ENCODE results near the gene PDS5A. TPM values are rescaled to one million over a fixed set of nuclear protein-coding genes. Genes with fewer than 3 reads are reported as not detected.

The PDS5A gene
- total RNA-seq, 1 donor from 2014 or later: 69.3 TPM

DNA sequence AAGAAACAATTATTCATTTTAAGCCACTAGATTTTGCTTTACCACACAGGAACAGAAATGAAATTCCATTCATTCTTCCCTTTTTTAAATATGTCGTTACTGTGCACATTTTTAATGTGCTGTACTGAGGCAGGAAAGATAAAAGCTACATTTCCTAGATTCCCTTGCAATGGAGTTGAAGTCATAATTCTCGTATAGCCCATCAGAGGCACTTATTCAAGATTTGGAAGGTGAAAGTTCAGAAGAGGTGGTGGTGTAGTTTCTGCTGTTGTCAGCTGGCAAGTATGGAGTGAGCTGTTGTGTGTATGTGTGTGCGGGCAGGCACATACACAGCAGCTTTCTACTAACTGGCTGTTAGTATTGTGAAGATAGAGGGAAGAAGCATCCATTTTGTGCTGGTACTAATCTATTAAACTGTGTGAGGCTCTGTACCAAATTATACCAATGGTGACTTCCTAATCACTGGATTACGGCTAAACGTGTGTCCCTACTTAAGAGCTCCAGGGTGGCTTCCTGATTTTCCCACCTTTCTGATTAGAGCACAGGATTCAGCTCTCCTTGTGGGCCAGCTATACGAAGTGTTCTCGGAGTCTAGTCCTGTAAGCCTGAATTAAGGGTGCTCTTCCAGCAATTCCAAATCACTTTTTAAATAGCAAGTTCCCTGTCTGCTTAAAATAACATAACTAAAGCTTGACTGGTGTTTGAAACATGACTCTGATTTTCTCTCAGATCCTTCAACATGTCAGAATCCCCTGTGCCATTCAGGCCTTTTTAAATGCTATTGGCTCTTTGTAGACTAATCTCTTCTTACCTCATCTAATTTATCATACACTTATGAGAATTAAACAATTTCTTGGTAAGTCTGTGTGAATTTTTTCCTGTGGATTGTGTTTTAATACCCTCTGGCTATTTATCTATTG lies 43.8 kb downstream of the PDS5A start:
- TF ChIP-seq, protein P1, sequence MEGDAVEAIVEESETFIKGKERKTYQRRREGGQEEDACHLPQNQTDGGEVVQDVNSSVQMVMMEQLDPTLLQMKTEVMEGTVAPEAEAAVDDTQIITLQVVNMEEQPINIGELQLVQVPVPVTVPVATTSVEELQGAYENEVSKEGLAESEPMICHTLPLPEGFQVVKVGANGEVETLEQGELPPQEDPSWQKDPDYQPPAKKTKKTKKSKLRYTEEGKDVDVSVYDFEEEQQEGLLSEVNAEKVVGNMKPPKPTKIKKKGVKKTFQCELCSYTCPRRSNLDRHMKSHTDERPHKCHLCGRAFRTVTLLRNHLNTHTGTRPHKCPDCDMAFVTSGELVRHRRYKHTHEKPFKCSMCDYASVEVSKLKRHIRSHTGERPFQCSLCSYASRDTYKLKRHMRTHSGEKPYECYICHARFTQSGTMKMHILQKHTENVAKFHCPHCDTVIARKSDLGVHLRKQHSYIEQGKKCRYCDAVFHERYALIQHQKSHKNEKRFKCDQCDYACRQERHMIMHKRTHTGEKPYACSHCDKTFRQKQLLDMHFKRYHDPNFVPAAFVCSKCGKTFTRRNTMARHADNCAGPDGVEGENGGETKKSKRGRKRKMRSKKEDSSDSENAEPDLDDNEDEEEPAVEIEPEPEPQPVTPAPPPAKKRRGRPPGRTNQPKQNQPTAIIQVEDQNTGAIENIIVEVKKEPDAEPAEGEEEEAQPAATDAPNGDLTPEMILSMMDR (IDR thresholded peaks at IDR 0.05; ENCODE audit: insufficient read depth, low read length, poor library complexity, severe bottlenecking): no peak
- H3K36me3 ChIP-seq (ENCODE audit: control insufficient read depth, insufficient read depth, low read length): no peaks in the 10 kb centered on the region
- no peak for DNase-seq (ENCODE audit: low read depth)

DNA sequence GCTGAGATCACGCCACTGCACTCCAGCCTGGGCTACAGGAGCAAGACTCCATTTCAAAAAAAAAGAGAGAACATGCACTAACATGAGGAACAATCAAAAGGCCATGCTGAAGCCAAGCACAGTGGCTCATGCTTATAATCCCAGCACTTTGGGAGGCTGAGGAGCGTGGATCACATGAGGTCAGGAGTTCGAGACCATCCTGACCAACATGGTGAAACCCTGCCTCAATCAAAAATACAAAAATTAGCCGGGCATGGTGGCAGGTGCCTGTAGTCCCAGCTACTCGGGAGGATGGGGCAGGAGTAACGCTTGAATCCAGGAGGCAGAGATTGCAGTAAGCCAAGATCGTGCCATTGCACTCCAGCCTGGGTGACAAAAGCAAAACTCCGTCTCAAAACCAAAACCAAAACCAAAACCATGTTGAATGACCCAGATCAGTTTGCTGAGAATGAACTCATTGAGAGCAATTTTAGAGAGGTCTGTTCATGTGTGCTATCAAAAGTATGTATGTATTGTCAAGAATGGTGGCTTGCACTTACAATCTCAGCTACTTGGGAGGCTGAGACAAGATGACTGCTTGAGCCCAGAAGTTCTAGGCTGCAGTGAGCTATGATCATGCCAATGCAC lies 44.8 kb downstream of the PDS5A start:
- no peaks in the 10 kb centered on the region for H3K36me3 ChIP-seq (ENCODE audit: control insufficient read depth, insufficient read depth, low read length)
- H3K27me3 ChIP-seq (ENCODE audit: control insufficient read depth, insufficient read depth, low read length): no peaks in the 10 kb centered on the region
- no peak overlapping the region for H3K4me3 ChIP-seq (ENCODE audit: low read depth, low read length)
- DNase-seq (ENCODE audit: low read depth): no peak
- TF ChIP-seq, protein P1 (IDR thresholded peaks at IDR 0.05; ENCODE audit: insufficient read depth, low read length, poor library complexity, severe bottlenecking): no peak

More for the DNA sequence above, 43.8 kb downstream of the PDS5A start:
- Histone ChIP-seq H3K27me3 (ENCODE audit: control insufficient read depth, insufficient read depth, low read length) (no peaks in the 10 kb centered on the region), H3K4me3 (ENCODE audit: low read depth, low read length) (no peak overlapping the region)

DNA sequence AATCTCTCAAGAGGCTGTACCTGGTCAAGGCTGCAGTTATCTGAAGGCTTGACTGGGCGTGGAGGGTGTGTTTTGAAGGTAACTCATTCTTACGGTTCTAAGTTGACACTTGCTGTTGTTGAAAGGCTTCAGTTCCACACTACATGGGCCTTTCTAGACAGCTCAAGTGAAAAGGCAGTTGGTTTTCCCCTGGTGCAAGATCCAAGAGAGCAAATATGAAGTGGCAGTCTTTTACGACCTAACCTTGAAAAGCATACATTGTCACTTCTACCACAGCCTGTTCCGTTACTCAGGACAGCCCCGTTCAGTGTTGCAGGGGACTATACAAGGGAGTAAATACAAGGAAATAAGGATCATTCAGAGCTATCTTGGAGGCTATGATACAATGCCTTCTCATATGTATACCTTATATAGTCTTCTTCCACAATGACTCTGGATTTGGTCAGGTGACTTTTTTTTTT lies 46.2 kb downstream of the PDS5A start:
- no peak for DNase-seq (ENCODE audit: low read depth)
- TF ChIP-seq, protein P1 (IDR thresholded peaks at IDR 0.05; ENCODE audit: insufficient read depth, low read length, poor library complexity, severe bottlenecking): no peak
- Histone ChIP-seq H3K36me3 (ENCODE audit: control insufficient read depth, insufficient read depth, low read length) (no peaks in the 10 kb centered on the region), H3K4me3 (ENCODE audit: low read depth, low read length) (no peak overlapping the region), H3K27me3 (ENCODE audit: control insufficient read depth, insufficient read depth, low read length) (no peaks in the 10 kb centered on the region)

DNA sequence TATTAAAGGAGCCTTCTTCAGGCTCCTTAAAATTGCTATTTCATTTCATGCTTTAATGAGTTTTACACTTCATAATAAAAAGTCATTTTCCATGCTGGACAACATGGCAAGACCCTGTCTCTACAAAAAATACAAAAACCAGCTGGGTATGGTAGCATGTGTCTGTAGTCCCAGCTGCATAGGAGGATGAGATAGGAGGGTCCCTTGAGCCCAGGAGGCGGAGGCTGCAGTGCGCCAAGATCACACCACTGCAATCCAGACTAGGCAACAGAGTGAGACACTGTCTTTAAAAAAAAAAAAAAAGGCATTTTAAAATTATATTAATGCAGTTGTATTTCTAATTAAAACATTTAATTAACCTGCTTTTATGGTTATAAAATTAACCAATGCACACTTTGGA lies 49.2 kb downstream of the PDS5A start:
- TF ChIP-seq, protein P1 (IDR thresholded peaks at IDR 0.05; ENCODE audit: insufficient read depth, low read length, poor library complexity, severe bottlenecking): no peak
- DNase-seq (ENCODE audit: low read depth): no peak
- H3K36me3 ChIP-seq (ENCODE audit: control insufficient read depth, insufficient read depth, low read length): no peaks in the 10 kb centered on the region
- H3K27me3 ChIP-seq (ENCODE audit: control insufficient read depth, insufficient read depth, low read length): no peaks in the 10 kb centered on the region
- no peak overlapping the region for H3K4me3 ChIP-seq (ENCODE audit: low read depth, low read length)

DNA sequence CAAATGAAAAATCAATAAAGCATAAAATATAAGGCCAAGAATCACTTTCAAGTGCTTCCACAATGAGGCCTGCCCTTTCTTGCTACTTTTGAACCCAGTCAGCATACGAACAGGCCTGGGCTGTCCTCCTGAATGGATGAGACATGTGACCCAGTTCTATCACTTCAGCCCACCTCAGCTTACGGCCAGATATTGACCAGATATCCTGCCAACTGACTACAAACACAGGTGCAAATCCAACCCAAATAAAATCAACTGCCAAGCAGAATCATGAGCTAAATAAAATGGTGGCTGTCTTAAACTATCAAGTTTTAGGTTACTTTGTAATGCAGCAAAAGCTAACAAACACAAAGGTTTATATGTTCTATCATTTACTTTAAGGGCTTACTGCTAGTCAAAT lies 53.7 kb downstream of the PDS5A start:
- H3K36me3 ChIP-seq (ENCODE audit: control insufficient read depth, insufficient read depth, low read length): no peaks in the 10 kb centered on the region
- no peaks in the 10 kb centered on the region for H3K27me3 ChIP-seq (ENCODE audit: control insufficient read depth, insufficient read depth, low read length)
- TF ChIP-seq, protein P1 (IDR thresholded peaks at IDR 0.05; ENCODE audit: insufficient read depth, low read length, poor library complexity, severe bottlenecking): no peak
- DNase-seq (ENCODE audit: low read depth): no peak
- H3K4me3 ChIP-seq (ENCODE audit: low read depth, low read length): no peak overlapping the region
